Stomach smooth muscle (tissue), 2 donors: ENCODE data around the gene GP1BB.

Experiments used
- H3K27ac ChIP-seq: one replicate; pipeline ENCODE4 v1.7.0; 2013; ENCODE audit warnings: mild to moderate bottlenecking, low read length, inconsistent platforms
- H3K27me3 ChIP-seq, 2 donors: one replicate each; pipeline ENCODE4 v1.7.0; 2013; ENCODE audit warnings: low read length in 2 of 2; ENCODE audit not compliant: insufficient read depth in 2 of 2, control insufficient read depth in 1 of 2
- H3K36me3 ChIP-seq, 2 donors: one replicate each; pipeline ENCODE4 v1.7.0; 2013; ENCODE audit warnings: low read length in 2 of 2; ENCODE audit not compliant: control insufficient read depth in 2 of 2, insufficient read depth in 2 of 2
- H3K4me1 ChIP-seq: one replicate; pipeline ENCODE4 v1.7.0; 2013; ENCODE audit warnings: low read length; ENCODE audit not compliant: control insufficient read depth, insufficient read depth
- H3K4me3 ChIP-seq, 2 donors: one replicate each; pipeline ENCODE4 v1.7.0; 2013; ENCODE audit warnings: low read length in 2 of 2
- H3K9ac ChIP-seq, 2 donors: one replicate each; pipeline ENCODE4 v1.7.0; 2013; ENCODE audit warnings: low read length in 2 of 2, mild to moderate bottlenecking in 1 of 2
- H3K9me3 ChIP-seq, 2 donors: one replicate each; pipeline ENCODE4 v1.7.0; 2013; ENCODE audit warnings: low read length in 2 of 2; ENCODE audit not compliant: control insufficient read depth in 2 of 2
- donor health status: healthy.
- donor health status: Pancreatic carcinoma.

GP1BB gene

GRCh38 chr22:19737846-19738663 lies 14.7 kb downstream of the GP1BB start:
- Histone ChIP-seq H3K27ac (no peak overlapping the region), H3K27me3 (peaks cover 2 to 9% of the 10 kb centered on the region in 2 donors), H3K9ac (no peak overlapping the region), H3K4me1 (no peaks in the 10 kb centered on the region), H3K9me3 (no peaks in the 10 kb centered on the region), H3K36me3 (no peaks in the 10 kb centered on the region), H3K4me3 (no peak overlapping the region)

DNA sequence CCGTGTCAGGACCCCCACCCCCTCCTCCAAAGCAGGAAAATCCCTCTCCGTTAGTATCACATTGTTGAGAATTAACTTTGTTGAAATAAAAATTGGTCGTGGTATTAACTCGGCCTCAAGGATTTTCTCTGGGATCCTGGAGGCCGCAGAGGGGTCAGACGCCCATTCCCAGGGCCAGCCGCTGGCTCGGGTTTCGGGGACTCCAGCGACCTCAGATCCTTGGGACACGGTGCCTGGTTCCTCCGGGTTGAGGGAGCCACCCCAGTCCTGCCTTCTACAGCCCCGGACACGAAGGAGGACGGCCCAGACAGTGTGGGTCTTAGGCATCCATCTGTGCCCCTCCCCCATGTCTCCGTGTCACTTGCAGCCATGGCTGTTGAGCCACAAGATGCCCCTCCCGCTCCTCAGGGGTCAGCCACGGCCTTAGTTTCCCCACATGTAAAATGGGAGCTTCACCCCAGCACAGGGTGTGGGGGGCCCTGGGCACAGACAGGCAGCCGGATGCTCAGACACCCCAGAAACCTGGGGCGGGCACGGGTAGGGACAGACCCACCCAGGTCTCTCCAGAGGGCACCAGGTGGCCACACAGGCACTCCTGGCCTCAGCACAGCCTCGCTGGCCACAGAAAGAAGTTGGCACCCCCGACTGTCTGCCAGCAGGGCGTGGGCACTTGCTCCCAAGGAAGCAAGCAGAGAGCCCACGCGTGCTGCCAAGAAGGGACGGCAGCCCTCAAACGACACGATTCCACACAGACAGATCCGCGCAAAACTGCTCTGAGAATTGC lies 15.5 kb downstream of the GP1BB start:
- H3K36me3 ChIP-seq = no peaks in the 10 kb centered on the region
- H3K9me3 ChIP-seq = no peaks in the 10 kb centered on the region
- no peak overlapping the region for H3K9ac ChIP-seq
- no peak overlapping the region for H3K27ac ChIP-seq
- no peaks in the 10 kb centered on the region for H3K4me1 ChIP-seq
- H3K27me3 ChIP-seq = peaks cover 2 to 9% of the 10 kb centered on the region in 2 donors
- no peak overlapping the region for H3K4me3 ChIP-seq

GRCh38 chr22:19739448-19739895 lies 16.1 kb downstream of the GP1BB start:
- H3K4me1 ChIP-seq = no peaks in the 10 kb centered on the region
- H3K27ac ChIP-seq = no peak overlapping the region
- no peaks in the 10 kb centered on the region for H3K36me3 ChIP-seq
- H3K9ac ChIP-seq = no peak overlapping the region
- no peak overlapping the region for H3K4me3 ChIP-seq
- H3K27me3 ChIP-seq = peaks cover 2 to 9% of the 10 kb centered on the region in 2 donors
- H3K9me3 ChIP-seq = no peaks in the 10 kb centered on the region

- H3K36me3 ChIP-seq = no peaks in the 10 kb centered on the region
- H3K4me1 ChIP-seq = no peaks in the 10 kb centered on the region
- H3K9me3 ChIP-seq = no peaks in the 10 kb centered on the region
- no peak overlapping the region for H3K9ac ChIP-seq
- H3K27me3 ChIP-seq = peaks cover 2 to 9% of the 10 kb centered on the region in 2 donors
- H3K27ac ChIP-seq = no peak overlapping the region
- no peak overlapping the region for H3K4me3 ChIP-seq
Observed at GRCh38 chr22:19739911-19740449, 16.6 kb downstream of the GP1BB start.

DNA sequence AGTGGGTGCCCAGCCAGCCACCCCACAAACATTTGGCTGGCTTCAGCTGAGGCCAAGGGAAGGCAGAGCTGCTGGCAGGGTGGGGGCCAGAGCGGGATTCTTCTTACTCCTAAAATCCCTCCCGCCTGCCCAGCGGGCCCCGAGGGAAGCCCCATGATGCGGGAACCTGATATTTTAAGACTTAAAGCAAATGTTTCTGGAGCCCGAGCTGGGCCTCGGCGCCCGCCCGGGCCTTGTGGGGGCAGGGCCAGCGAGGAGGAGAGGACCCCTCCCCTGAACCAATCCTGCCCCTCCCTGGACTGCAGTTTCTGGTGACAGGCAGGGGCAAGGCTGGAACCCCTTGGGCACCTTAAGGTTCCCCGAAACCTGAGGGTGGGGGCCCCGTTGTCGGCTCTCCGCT lies 17.2 kb downstream of the GP1BB start:
- no peak overlapping the region for H3K9ac ChIP-seq
- H3K36me3 ChIP-seq = no peaks in the 10 kb centered on the region
- no peaks in the 10 kb centered on the region for H3K4me1 ChIP-seq
- H3K9me3 ChIP-seq = no peaks in the 10 kb centered on the region
- H3K27me3 ChIP-seq = peaks cover 2 to 9% of the 10 kb centered on the region in 2 donors
- H3K4me3 ChIP-seq = no peak overlapping the region
- H3K27ac ChIP-seq = no peak overlapping the region

- peaks cover 2 to 9% of the 10 kb centered on the region in 2 donors for H3K27me3 ChIP-seq
- no peaks in the 10 kb centered on the region for H3K4me1 ChIP-seq
- H3K9me3 ChIP-seq = no peaks in the 10 kb centered on the region
- H3K36me3 ChIP-seq = no peaks in the 10 kb centered on the region
- no peak overlapping the region for H3K27ac ChIP-seq
- H3K4me3 ChIP-seq = no peak overlapping the region
- no peak overlapping the region for H3K9ac ChIP-seq
Observed at GRCh38 chr22:19741053-19741452, 17.7 kb downstream of the GP1BB start.

GRCh38 chr22:19742160-19743066 lies 19.1 kb downstream of the GP1BB start:
- H3K27me3 ChIP-seq = peaks cover 0 to 2% of the 10 kb centered on the region in 2 donors
- H3K4me1 ChIP-seq = no peaks in the 10 kb centered on the region
- H3K36me3 ChIP-seq = no peaks in the 10 kb centered on the region
- no peak overlapping the region for H3K9ac ChIP-seq
- no peak overlapping the region for H3K4me3 ChIP-seq
- no peaks in the 10 kb centered on the region for H3K9me3 ChIP-seq
- no peak overlapping the region for H3K27ac ChIP-seq

- Histone ChIP-seq H3K36me3 (no peaks in the 10 kb centered on the region), H3K27me3 (peaks cover 0 to 2% of the 10 kb centered on the region in 2 donors), H3K4me3 (no peak overlapping the region), H3K4me1 (no peaks in the 10 kb centered on the region), H3K9me3 (no peaks in the 10 kb centered on the region), H3K27ac (no peak overlapping the region), H3K9ac (no peak overlapping the region)
Observed at GRCh38 chr22:19743081-19743480, 19.7 kb downstream of the GP1BB start.

DNA sequence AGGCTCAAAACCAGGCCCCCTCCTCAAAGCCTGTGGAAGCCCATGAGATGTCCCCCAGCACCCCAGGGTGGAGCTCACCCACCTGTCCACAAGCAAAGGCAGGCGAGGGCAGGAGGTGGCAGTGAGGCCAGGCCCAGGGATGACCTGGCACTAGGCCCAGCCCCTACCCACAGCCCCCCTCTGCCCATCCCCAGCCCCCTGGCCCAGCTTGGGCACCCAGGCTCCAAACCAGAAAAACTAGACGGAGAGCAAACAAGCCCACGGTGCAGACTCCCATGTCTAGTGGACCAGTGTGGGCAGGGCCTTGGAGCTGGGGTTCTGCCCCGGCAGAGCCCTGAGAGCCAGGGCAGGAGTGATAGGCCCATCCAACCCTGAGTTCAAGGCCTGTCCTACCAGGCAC lies 20.3 kb downstream of the GP1BB start:
- H3K4me3 ChIP-seq = no peak overlapping the region
- no peaks in the 10 kb centered on the region for H3K9me3 ChIP-seq
- H3K27ac ChIP-seq = no peak overlapping the region
- H3K4me1 ChIP-seq = no peaks in the 10 kb centered on the region
- peaks cover 0 to 2% of the 10 kb centered on the region in 2 donors for H3K27me3 ChIP-seq
- no peaks in the 10 kb centered on the region for H3K36me3 ChIP-seq
- no peak overlapping the region for H3K9ac ChIP-seq

DNA sequence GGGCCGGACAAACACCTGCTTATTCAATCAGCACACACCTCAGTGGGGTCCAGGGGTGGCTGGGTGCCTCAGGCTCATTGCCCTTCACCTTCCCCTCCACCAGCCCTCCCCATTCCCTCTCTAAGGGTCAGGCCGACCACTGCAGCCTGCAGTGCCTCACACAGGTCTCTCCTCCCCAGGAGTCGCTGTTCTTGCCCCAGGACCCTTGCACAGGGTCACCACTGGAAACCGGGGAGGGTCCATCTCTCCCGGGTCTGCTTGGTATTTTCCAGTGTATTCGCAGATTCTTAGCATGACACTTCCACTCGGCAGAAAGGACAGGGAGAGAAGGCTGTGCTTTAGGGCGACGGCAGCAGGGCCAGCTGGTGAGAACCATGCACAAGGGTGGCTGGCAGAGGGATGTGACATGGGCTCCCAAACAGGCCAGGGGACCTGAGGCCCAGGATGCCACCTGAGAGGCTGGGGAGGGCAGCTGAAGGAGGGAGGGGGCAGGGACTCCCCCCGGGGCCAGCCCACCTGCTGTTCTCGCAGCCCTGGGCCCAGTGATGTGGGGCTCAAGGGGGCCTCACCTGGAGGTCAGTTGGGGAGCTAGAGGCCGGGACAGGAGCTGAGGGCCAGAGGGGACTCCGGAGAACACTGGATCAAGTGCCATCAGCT lies 21.1 kb downstream of the GP1BB start:
- Histone ChIP-seq H3K27me3 (no peaks in the 10 kb centered on the region), H3K4me3 (no peak overlapping the region), H3K9ac (no peak overlapping the region), H3K4me1 (no peaks in the 10 kb centered on the region), H3K36me3 (no peaks in the 10 kb centered on the region), H3K9me3 (no peaks in the 10 kb centered on the region), H3K27ac (no peak overlapping the region)
